OCI-LY7 (cell line): ENCODE data around the gene MICAL3.

Experiments used
- EZH2phosphoT487 ChIP-seq: fragments of 200-600 bp; sonication (generic); IDR thresholded peaks from 2 replicates; pipeline ENCODE4 v1.6.1; 2018; ENCODE audit warnings: low read depth, borderline replicate concordance, mild to moderate bottlenecking, mixed run types, antibody characterized with exemption, low read length, moderate library complexity, mixed read lengths
- TF ChIP-seq, protein P1 (sequence below): fragments of 200-600 bp; sonication (generic); conservative IDR thresholded peaks from 2 replicates; pipeline ENCODE4 v1.5.1; 2014; ENCODE audit warnings: mild to moderate bottlenecking, antibody characterized with exemption, low read length, moderate library complexity, mixed read lengths

DNA sequence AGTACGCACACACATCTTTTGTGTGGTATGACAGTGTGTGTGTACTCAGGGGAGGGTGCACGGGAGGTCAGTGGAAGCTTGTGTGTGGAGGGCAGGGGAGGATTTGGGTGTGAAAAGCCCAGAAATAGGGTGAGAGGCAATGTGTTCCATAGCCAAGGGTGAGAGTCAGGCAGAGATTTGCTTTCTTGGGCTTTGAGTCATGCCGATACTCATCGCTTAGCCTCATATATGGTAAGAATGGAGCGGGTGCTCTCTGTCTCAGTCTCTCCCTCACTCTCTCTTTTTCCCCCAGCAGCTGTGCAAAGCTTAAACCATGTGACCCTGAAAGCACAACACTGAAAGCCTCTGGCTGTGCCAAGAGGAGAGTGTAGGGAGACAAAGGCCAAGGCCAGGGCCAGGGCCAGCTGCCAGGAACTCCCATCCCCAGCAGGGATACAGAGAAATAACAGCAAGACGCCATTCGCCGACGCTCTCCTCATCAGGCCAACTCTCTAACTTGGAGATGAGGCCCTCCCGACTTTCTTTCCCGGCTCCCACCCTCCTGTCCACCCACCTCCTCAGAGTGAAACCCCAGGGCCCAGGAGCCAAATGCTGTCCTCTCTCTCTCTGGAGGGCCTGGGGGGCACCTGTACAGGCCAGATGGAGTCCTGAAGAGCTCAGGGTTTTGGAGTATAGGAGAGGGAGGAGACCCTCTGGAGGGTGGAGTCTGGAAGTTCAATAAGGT is 20.3 kb upstream of the MICAL3 start:
- TF ChIP-seq, protein P1, sequence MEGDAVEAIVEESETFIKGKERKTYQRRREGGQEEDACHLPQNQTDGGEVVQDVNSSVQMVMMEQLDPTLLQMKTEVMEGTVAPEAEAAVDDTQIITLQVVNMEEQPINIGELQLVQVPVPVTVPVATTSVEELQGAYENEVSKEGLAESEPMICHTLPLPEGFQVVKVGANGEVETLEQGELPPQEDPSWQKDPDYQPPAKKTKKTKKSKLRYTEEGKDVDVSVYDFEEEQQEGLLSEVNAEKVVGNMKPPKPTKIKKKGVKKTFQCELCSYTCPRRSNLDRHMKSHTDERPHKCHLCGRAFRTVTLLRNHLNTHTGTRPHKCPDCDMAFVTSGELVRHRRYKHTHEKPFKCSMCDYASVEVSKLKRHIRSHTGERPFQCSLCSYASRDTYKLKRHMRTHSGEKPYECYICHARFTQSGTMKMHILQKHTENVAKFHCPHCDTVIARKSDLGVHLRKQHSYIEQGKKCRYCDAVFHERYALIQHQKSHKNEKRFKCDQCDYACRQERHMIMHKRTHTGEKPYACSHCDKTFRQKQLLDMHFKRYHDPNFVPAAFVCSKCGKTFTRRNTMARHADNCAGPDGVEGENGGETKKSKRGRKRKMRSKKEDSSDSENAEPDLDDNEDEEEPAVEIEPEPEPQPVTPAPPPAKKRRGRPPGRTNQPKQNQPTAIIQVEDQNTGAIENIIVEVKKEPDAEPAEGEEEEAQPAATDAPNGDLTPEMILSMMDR: no peak
- no peak for TF ChIP-seq EZH2phosphoT487
